ENCODE measurements around the gene ALKBH6.

GRCh38 chr19:35991731-35992450 is 22.1 kb downstream of the ALKBH6 start:
- TF ChIP-seq POLR2AphosphoS5 (IDR thresholded peaks at IDR 0.05; ENCODE audit: low read depth, low read length) (no peak), REST (IDR thresholded peaks at IDR 0.05; ENCODE audit: insufficient read depth in 1 of 2, low read depth in 2 of 2, low read length in 2 of 2) (no peak), FOXP2 (optimal IDR thresholded peaks at IDR 0.05; ENCODE audit: borderline replicate concordance, extremely low read depth, extremely low read length, insufficient read depth) (no peak), SIN3A (IDR thresholded peaks at IDR 0.05; ENCODE audit: borderline replicate concordance, insufficient read depth, low read length) (no peak), TAF1 (IDR thresholded peaks at IDR 0.05; ENCODE audit: borderline replicate concordance, insufficient read depth, low read length) (no peak)
